ENCODE measurements around the gene UBE2E3.

UBE2E3 gene

GRCh38 chr2:181046833-181047232 lies 66.4 kb downstream of the UBE2E3 start:
- CTCF ChIA-PET, result interaction anchor here (0.7 kb wide), 1 partner anchor 62 kb away, joined by 3 read pairs; no protein-coding TSS in a partner anchor
- no peak overlapping the region for H3K27ac ChIP-seq
- no peak for DNase-seq (ENCODE audit: low spot score)
- POLR2A ChIA-PET (ENCODE audit: low non-redundant PET), result no interaction called here
- TF ChIP-seq, protein P1, sequence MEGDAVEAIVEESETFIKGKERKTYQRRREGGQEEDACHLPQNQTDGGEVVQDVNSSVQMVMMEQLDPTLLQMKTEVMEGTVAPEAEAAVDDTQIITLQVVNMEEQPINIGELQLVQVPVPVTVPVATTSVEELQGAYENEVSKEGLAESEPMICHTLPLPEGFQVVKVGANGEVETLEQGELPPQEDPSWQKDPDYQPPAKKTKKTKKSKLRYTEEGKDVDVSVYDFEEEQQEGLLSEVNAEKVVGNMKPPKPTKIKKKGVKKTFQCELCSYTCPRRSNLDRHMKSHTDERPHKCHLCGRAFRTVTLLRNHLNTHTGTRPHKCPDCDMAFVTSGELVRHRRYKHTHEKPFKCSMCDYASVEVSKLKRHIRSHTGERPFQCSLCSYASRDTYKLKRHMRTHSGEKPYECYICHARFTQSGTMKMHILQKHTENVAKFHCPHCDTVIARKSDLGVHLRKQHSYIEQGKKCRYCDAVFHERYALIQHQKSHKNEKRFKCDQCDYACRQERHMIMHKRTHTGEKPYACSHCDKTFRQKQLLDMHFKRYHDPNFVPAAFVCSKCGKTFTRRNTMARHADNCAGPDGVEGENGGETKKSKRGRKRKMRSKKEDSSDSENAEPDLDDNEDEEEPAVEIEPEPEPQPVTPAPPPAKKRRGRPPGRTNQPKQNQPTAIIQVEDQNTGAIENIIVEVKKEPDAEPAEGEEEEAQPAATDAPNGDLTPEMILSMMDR (conservative IDR thresholded peaks at IDR 0.05; ENCODE audit: low read depth), result no peak

GRCh38 chr2:181047829-181048228 lies 67.4 kb downstream of the UBE2E3 start:
- POLR2A ChIA-PET (ENCODE audit: low non-redundant PET), result no interaction called here
- DNase-seq (ENCODE audit: low spot score), result no peak
- TF ChIP-seq, protein P1 (conservative IDR thresholded peaks at IDR 0.05; ENCODE audit: low read depth), result no peak
- no peak overlapping the region for H3K27ac ChIP-seq
- CTCF ChIA-PET, result interaction anchor here (0.7 kb wide), 1 partner anchor 64 kb away, joined by 3 read pairs; no protein-coding TSS in a partner anchor

GRCh38 chr2:181051861-181052522 lies 71.6 kb downstream of the UBE2E3 start:
- POLR2A ChIA-PET (ENCODE audit: low non-redundant PET), result no interaction called here
- TF ChIP-seq, protein P1 (conservative IDR thresholded peaks at IDR 0.05; ENCODE audit: low read depth), result no peak
- no peak overlapping the region for H3K27ac ChIP-seq
- DNase-seq (ENCODE audit: low spot score), result no peak
- CTCF ChIA-PET, result no interaction called here

GRCh38 chr2:181052523-181052891 lies 72.1 kb downstream of the UBE2E3 start:
- ChIA-PET CTCF (no interaction called here), POLR2A (ENCODE audit: low non-redundant PET) (no interaction called here)
- TF ChIP-seq, protein P1 (conservative IDR thresholded peaks at IDR 0.05; ENCODE audit: low read depth), result no peak
- no peak overlapping the region for H3K27ac ChIP-seq
- no peak for DNase-seq (ENCODE audit: low spot score)

DNA sequence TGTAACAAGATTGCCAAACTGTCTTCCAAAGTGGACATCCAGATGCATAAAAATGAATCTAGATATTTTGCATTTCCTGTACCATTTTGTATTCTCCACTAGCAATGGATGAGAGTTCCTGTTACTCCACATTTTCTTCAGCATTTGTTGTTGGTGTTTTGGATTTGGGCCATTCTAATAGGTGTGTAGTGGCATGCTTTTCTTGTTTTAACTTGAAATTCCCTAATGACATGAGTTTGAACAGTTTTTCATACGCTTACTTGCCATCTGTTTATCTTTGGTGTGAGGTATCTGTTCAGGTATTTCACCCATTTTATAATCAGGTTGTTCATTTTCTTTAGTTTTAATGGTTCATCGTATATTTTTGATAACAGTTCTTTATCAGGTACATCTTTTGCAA lies 73.9 kb downstream of the UBE2E3 start:
- ChIA-PET POLR2A (ENCODE audit: low non-redundant PET) (no interaction called here), CTCF (interaction anchor here (0.6 kb wide), 1 partner anchor 1933 kb away, joined by 4 read pairs; no protein-coding TSS in a partner anchor)
- TF ChIP-seq, protein P1 (conservative IDR thresholded peaks at IDR 0.05; ENCODE audit: low read depth), result no peak
- no peak overlapping the region for H3K27ac ChIP-seq
- DNase-seq (ENCODE audit: low spot score), result no peak

GRCh38 chr2:181054843-181055242 lies 74.4 kb downstream of the UBE2E3 start:
- POLR2A ChIA-PET (ENCODE audit: low non-redundant PET), result no interaction called here
- CTCF ChIA-PET, result interaction anchor here (0.6 kb wide), 1 partner anchor 1932 kb away, joined by 4 read pairs; no protein-coding TSS in a partner anchor
- no peak for DNase-seq (ENCODE audit: low spot score)
- TF ChIP-seq, protein P1 (conservative IDR thresholded peaks at IDR 0.05; ENCODE audit: low read depth), result no peak
- H3K27ac ChIP-seq, result no peak overlapping the region

Data from RWPE1 (cell line).